ENCODE results near the gene ZFHX2.

DNA sequence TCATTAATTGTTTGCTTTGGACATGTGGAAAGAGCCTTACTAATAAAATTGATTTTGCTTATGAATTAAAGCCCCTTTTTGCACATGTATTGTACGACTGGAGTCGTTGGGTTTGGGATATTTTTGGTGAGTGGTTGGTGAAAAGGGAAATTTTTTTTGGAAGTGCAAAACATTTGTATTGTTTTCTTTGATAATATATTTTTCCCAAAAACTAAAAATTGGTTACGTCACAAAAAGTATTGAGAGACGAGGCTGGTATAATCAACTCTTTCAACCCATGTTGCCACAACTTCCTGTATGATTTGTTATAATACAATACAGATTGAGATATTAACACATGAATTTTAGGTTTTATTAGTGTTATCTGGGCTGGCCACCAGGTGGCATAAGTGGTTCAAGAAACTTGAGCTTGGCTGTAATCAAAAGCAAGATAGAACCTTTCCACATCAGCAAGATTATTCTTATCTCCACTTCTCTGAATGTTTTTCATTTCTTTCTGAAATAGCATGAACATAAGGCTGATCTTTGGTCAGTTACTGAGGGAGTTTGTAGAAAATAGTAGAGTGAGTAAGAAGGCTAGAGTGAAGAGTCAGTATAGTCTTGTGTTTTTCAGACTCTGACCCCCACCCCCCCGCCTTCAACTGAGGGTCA, 73.3 kb downstream of the ZFHX2 start:
- TF ChIP-seq POLR2AphosphoS5 (IDR thresholded peaks at IDR 0.05; ENCODE audit: low read depth, low read length) (no peak), REST (IDR thresholded peaks at IDR 0.05; ENCODE audit: insufficient read depth in 1 of 2, low read depth in 2 of 2, low read length in 2 of 2) (no peak), TAF1 (IDR thresholded peaks at IDR 0.05; ENCODE audit: borderline replicate concordance, insufficient read depth, low read length) (no peak)
